NCI-H524 treated with DMSO at 0.1 percent for 48 hours (cell line): ENCODE measurements around the gene SLC5A10.
"Not testable (repeated sequence)": the region's sequence is repeated elsewhere in the genome, so short reads cannot be mapped to it uniquely, and the experiment has no call there.

ENCODE experiments used
- DNase-seq: peaks from one replicate; lab custom pipeline; 2025; lab: John Stamatoyannopoulos, UW

Gene SLC5A10

GRCh38 chr17:19017804-19018599, 66.0 kb downstream of the SLC5A10 start:
- no peak for DNase-seq

- DNase-seq, result no peak
Measured at GRCh38 chr17:19018600-19018950, 66.6 kb downstream of the SLC5A10 start.

GRCh38 chr17:19019041-19019941, 67.3 kb downstream of the SLC5A10 start:
- DNase-seq, result peak; percentile 59

GRCh38 chr17:19020016-19020415, 68.1 kb downstream of the SLC5A10 start:
- no peak for DNase-seq

- not testable (repeated sequence) for DNase-seq
Measured at GRCh38 chr17:19021011-19021621, 69.2 kb downstream of the SLC5A10 start.

- DNase-seq, result no peak
Measured at GRCh38 chr17:19021622-19022083, 69.7 kb downstream of the SLC5A10 start.

GRCh38 chr17:19022128-19022527, 70.2 kb downstream of the SLC5A10 start:
- DNase-seq, result no peak

- no peak for DNase-seq
Measured at GRCh38 chr17:19022747-19023146, 70.8 kb downstream of the SLC5A10 start.

GRCh38 chr17:19023209-19023999, 71.4 kb downstream of the SLC5A10 start:
- DNase-seq, result no peak

GRCh38 chr17:19024101-19025078, 72.4 kb downstream of the SLC5A10 start:
- no peak for DNase-seq

GRCh38 chr17:19028671-19029070, 76.7 kb downstream of the SLC5A10 start:
- not testable (repeated sequence) for DNase-seq

- not testable (repeated sequence) for DNase-seq
Measured at GRCh38 chr17:19029740-19030139, 77.8 kb downstream of the SLC5A10 start.

- not testable (repeated sequence) for DNase-seq
Measured at GRCh38 chr17:19030771-19031449, 78.9 kb downstream of the SLC5A10 start.

- not testable (repeated sequence) for DNase-seq
Measured at GRCh38 chr17:19031729-19032128, 79.8 kb downstream of the SLC5A10 start.

GRCh38 chr17:19032377-19032988, 80.5 kb downstream of the SLC5A10 start:
- not testable (repeated sequence) for DNase-seq

- not testable (repeated sequence) for DNase-seq
Measured at GRCh38 chr17:19036186-19036585, 84.2 kb downstream of the SLC5A10 start.

GRCh38 chr17:19037547-19037946, 85.6 kb downstream of the SLC5A10 start:
- DNase-seq, result not testable (repeated sequence)

GRCh38 chr17:19038007-19038406, 86.0 kb downstream of the SLC5A10 start:
- DNase-seq, result not testable (repeated sequence)

GRCh38 chr17:19038730-19039129, 86.8 kb downstream of the SLC5A10 start:
- not testable (repeated sequence) for DNase-seq
